Measurements from ENCODE around the gene SELENOI. TPM values are rescaled to one million over a fixed set of nuclear protein-coding genes. Genes with fewer than 3 reads are reported as not detected.

Gene SELENOI
- total RNA-seq, 1 donor: 14.6 TPM

DNA sequence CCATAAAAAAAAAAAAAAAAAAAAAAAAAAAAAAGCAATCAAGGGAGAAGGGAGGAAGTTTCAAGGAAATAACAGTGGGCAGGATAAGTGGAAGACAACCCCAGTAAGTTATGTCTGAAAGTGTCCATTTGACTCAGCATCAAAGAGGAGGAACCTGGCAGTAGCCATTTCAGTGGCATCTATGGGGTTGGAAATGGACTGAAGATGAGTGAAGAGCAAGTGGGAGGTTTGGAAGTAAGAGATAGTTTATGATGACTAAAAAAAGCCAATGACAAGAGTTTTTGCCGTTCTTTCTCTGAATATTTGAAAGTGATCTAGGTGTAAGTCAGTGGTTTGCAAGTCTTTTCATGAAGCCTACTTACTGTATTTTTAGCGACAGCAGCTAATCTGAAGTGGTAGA is 9.2 kb upstream of the SELENOI start:
- no peak for DNase-seq (ENCODE audit: low read depth)
- H3K4me3 ChIP-seq (ENCODE audit: low read depth, low read length): no peak overlapping the region
- TF ChIP-seq, protein P1, sequence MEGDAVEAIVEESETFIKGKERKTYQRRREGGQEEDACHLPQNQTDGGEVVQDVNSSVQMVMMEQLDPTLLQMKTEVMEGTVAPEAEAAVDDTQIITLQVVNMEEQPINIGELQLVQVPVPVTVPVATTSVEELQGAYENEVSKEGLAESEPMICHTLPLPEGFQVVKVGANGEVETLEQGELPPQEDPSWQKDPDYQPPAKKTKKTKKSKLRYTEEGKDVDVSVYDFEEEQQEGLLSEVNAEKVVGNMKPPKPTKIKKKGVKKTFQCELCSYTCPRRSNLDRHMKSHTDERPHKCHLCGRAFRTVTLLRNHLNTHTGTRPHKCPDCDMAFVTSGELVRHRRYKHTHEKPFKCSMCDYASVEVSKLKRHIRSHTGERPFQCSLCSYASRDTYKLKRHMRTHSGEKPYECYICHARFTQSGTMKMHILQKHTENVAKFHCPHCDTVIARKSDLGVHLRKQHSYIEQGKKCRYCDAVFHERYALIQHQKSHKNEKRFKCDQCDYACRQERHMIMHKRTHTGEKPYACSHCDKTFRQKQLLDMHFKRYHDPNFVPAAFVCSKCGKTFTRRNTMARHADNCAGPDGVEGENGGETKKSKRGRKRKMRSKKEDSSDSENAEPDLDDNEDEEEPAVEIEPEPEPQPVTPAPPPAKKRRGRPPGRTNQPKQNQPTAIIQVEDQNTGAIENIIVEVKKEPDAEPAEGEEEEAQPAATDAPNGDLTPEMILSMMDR (IDR thresholded peaks at IDR 0.05; ENCODE audit: insufficient read depth, low read length): no peak

DNA sequence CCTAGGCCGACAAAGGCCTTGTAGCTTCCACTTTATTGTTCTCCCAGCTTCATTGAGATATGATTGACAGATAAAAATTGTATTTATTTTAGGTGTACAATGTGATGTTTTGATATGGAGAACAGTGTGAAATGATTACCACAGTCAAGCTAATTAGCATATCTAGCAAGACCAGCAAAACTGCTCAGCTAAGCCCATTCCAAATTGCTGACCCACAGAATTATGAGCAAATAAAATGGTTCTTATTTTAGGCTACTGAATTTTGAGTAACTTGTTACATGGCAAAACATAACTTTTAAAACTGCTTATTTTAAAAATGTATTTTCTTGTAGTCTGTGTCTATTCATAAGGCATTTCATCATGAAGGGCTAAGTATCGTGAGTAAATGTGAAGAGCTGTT is 8.6 kb upstream of the SELENOI start:
- DNase-seq (ENCODE audit: low read depth): no peak
- TF ChIP-seq, protein P1 (IDR thresholded peaks at IDR 0.05; ENCODE audit: insufficient read depth, low read length): no peak
- no peak overlapping the region for H3K4me3 ChIP-seq (ENCODE audit: low read depth, low read length)

DNA sequence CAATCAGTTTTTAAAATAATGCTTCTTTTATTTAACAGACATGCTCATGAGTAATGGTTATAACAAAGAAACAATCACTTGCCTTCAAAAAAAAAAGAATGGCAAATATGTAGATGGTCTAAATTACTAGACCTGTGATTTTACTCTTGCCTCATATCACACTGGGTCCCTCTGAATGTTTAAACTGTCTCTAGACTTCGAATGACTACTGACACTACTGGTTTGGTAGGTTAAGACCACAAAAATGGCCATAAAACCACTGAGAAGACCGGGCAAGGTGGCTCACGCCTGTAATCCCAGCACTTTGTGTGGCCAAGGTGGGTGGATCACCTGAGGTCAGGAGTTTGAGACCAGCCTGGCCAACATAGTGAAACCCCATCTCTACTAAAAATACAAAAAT is 5.1 kb upstream of the SELENOI start:
- no peak overlapping the region for H3K4me3 ChIP-seq (ENCODE audit: low read depth, low read length)
- TF ChIP-seq, protein P1 (IDR thresholded peaks at IDR 0.05; ENCODE audit: insufficient read depth, low read length): no peak
- no peak for DNase-seq (ENCODE audit: low read depth)

DNA sequence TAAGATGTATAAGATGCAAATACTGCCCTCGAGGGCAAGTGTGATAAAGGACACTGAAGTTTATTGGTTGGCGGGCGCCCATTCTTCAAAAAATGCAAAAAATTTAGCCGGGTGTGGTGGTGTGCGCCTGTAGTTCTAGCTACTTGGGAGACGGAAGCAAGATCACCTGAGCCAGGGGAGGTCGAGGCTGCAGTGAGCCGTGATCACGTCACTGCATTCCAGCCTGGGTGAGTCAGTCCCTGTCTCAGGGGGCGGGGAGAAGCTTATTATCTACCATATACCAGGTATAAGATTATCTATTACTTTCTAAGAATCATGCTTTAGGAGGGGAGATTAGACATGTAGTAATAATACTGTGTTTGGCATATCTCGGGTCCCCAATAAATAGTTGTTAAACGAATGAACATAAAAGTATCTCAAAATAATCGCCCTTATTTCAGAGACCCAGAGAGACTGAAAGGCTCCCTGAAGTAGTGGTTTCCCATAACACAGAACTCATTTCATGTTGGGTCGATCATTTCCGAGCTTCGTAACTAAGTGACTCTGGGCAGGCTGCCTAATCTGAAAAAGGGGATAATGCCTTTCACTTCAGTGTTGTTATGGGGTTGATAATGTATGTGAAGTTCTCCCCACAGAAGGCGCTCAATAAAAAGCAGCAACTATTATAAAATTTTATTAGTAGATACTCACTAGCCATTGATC is 1.2 kb upstream of the SELENOI start:
- peak; percentile 25 for DNase-seq (ENCODE audit: low read depth)
- peak overlapping the region; percentile 91 for H3K4me3 ChIP-seq (ENCODE audit: low read depth, low read length)
- TF ChIP-seq, protein P1 (IDR thresholded peaks at IDR 0.05; ENCODE audit: insufficient read depth, low read length): no peak

DNA sequence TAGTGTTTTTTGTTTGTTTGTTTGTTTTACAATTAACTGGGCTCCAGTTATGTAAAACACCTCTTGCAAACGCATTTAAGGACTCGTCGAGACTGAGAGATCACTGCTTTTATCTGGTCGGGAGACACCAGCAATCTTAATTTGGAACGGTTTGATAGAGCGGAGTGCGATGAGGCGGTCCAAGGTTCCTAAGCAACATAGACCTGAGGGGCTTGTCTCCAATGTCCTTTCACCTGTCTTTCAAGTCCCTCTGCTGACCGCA is 729 bp upstream of the SELENOI start:
- DNase-seq (ENCODE audit: low read depth): no peak
- TF ChIP-seq, protein P1 (IDR thresholded peaks at IDR 0.05; ENCODE audit: insufficient read depth, low read length): no peak
- H3K4me3 ChIP-seq (ENCODE audit: low read depth, low read length): peak overlapping the region; percentile 91

DNA sequence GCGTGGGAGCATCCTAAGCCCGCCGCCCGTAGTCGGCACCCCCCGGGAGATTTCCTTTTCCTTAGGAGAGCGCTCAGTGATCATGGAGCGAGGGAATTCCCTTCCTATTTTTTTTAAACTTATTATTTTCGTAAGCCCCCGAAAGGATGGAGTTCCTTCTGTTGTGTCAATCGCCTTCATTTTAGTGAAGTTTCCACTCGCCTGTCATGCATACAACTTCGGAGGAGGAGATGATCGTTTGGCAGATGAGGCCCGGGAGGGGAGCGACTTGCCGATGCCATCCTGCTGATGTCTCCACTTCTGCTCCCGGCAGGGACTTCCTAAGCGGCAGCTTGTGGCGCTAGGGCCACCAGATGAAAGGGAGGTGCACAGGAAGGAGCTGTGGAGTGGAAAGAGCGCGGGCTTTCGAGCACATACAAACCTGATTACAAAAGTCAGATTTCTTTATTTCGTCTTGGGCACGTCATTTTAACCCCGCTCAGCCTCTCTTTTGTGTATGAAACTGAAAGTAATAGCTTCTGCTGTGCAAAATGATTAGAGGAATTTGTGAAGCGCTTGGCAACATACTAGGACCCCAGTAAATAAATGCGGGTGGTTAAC is 611 bp downstream of the SELENOI start, which contains the start of gene ADGRF3:
Gene ADGRF3 (minus strand): TSS at position 336 of the 600 bp plus-strand sequence. CDS start 555 bp downstream, outside the sequence.
- TF ChIP-seq, protein P1 (IDR thresholded peaks at IDR 0.05; ENCODE audit: insufficient read depth, low read length): no peak
- H3K4me3 ChIP-seq (ENCODE audit: low read depth, low read length): peak within 1 kb of the TSS; percentile 91
- peak; percentile 43 for DNase-seq (ENCODE audit: low read depth)
